ENCODE data around the gene KLKB1. TPM values are rescaled to one million over a fixed set of nuclear protein-coding genes. Genes with fewer than 3 reads are reported as not detected.

Gene KLKB1
- total and polyA plus RNA-seq, 2 donors, result 0.33 to 2.3 TPM

- H3K27me3 ChIP-seq (ENCODE audit: control insufficient read depth in 2 of 2, insufficient read depth in 1 of 2, low read length in 1 of 2), result no peaks in the 10 kb centered on the region
- H3K9me3 ChIP-seq (ENCODE audit: control insufficient read depth in 2 of 2, insufficient read depth in 1 of 2, low read length in 1 of 2), result no peaks in the 10 kb centered on the region
- 96% methylated on average over 6 of the region's 6 CpGs for WGBS
These were observed 26.8 kb upstream of the KLKB1 start for GRCh38 chr4:186200516-186200915.

GRCh38 chr4:186201010-186201409 is 26.3 kb upstream of the KLKB1 start:
- Histone ChIP-seq H3K4me1 (ENCODE audit: control insufficient read depth in 2 of 2, insufficient read depth in 2 of 2, low read length in 2 of 2) (peaks cover 0 to 4% of the 10 kb centered on the region in 2 donors), H3K9me3 (ENCODE audit: control insufficient read depth in 2 of 2, insufficient read depth in 1 of 2, low read length in 1 of 2) (no peaks in the 10 kb centered on the region), H3K27me3 (ENCODE audit: control insufficient read depth in 2 of 2, insufficient read depth in 1 of 2, low read length in 1 of 2) (no peaks in the 10 kb centered on the region), H3K4me3 (ENCODE audit: low read length in 2 of 2) (no peak overlapping the region), H3K27ac (ENCODE audit: low read depth in 1 of 2, low read length in 1 of 2) (no peak overlapping the region), H3K36me3 (ENCODE audit: control insufficient read depth in 2 of 2, insufficient read depth in 2 of 2, low read length in 1 of 2) (peaks cover 0 to 4% of the 10 kb centered on the region in 2 donors)
- no peak for DNase-seq (ENCODE audit: low read depth in 6 of 9, low spot score in 9 of 9)
- WGBS, result 96% methylated on average over 7 of the region's 7 CpGs

More at GRCh38 chr4:186200516-186200915, 26.8 kb upstream of the KLKB1 start:
- H3K4me1 ChIP-seq (ENCODE audit: control insufficient read depth in 2 of 2, insufficient read depth in 2 of 2, low read length in 2 of 2), result peaks cover 0 to 4% of the 10 kb centered on the region in 2 donors
- H3K27ac ChIP-seq (ENCODE audit: low read depth in 1 of 2, low read length in 1 of 2), result no peak overlapping the region
- H3K36me3 ChIP-seq (ENCODE audit: control insufficient read depth in 2 of 2, insufficient read depth in 2 of 2, low read length in 1 of 2), result peaks cover 0 to 4% of the 10 kb centered on the region in 2 donors
- no peak for DNase-seq (ENCODE audit: low read depth in 6 of 9, low spot score in 9 of 9)
- no peak overlapping the region for H3K4me3 ChIP-seq (ENCODE audit: low read length in 2 of 2)

- no peak overlapping the region for H3K4me3 ChIP-seq (ENCODE audit: low read length in 2 of 2)
- peaks cover 0 to 4% of the 10 kb centered on the region in 2 donors for H3K36me3 ChIP-seq (ENCODE audit: control insufficient read depth in 2 of 2, insufficient read depth in 2 of 2, low read length in 1 of 2)
- no peak overlapping the region for H3K27ac ChIP-seq (ENCODE audit: low read depth in 1 of 2, low read length in 1 of 2)
- H3K27me3 ChIP-seq (ENCODE audit: control insufficient read depth in 2 of 2, insufficient read depth in 1 of 2, low read length in 1 of 2), result no peaks in the 10 kb centered on the region
- WGBS, result 47% methylated on average over 9 of the region's 9 CpGs
- peaks cover 0 to 4% of the 10 kb centered on the region in 2 donors for H3K4me1 ChIP-seq (ENCODE audit: control insufficient read depth in 2 of 2, insufficient read depth in 2 of 2, low read length in 2 of 2)
- H3K9me3 ChIP-seq (ENCODE audit: control insufficient read depth in 2 of 2, insufficient read depth in 1 of 2, low read length in 1 of 2), result no peaks in the 10 kb centered on the region
- DNase-seq (ENCODE audit: low read depth in 6 of 9, low spot score in 9 of 9), result peak in 2 of 9 donors; percentile 21 to 39
These were observed 25.6 kb upstream of the KLKB1 start for GRCh38 chr4:186201535-186202230.

GRCh38 chr4:186202490-186203140 is 24.7 kb upstream of the KLKB1 start:
- Histone ChIP-seq H3K36me3 (ENCODE audit: control insufficient read depth in 2 of 2, insufficient read depth in 2 of 2, low read length in 1 of 2) (no peaks in the 10 kb centered on the region), H3K27ac (ENCODE audit: low read depth in 1 of 2, low read length in 1 of 2) (no peak overlapping the region), H3K4me1 (ENCODE audit: control insufficient read depth in 2 of 2, insufficient read depth in 2 of 2, low read length in 2 of 2) (peaks cover 0 to 4% of the 10 kb centered on the region in 2 donors), H3K27me3 (ENCODE audit: control insufficient read depth in 2 of 2, insufficient read depth in 1 of 2, low read length in 1 of 2) (no peaks in the 10 kb centered on the region), H3K4me3 (ENCODE audit: low read length in 2 of 2) (no peak overlapping the region), H3K9me3 (ENCODE audit: control insufficient read depth in 2 of 2, insufficient read depth in 1 of 2, low read length in 1 of 2) (no peaks in the 10 kb centered on the region)
- DNase-seq (ENCODE audit: low read depth in 6 of 9, low spot score in 9 of 9), result no peak
- WGBS, result 92% methylated on average over 8 of the region's 8 CpGs

GRCh38 chr4:186203406-186203805 is 23.9 kb upstream of the KLKB1 start:
- no peak for DNase-seq (ENCODE audit: low read depth in 6 of 9, low spot score in 9 of 9)

GRCh38 chr4:186204103-186204559 is 23.2 kb upstream of the KLKB1 start:
- H3K4me3 ChIP-seq (ENCODE audit: low read length in 2 of 2), result peak overlapping the region; percentile 41 to 45
- H3K9me3 ChIP-seq (ENCODE audit: control insufficient read depth in 2 of 2, insufficient read depth in 1 of 2, low read length in 1 of 2), result peaks cover 1 to 2% of the 10 kb centered on the region in 2 donors
- H3K36me3 ChIP-seq (ENCODE audit: control insufficient read depth in 2 of 2, insufficient read depth in 2 of 2, low read length in 1 of 2), result peaks cover 4 to 5% of the 10 kb centered on the region in 2 donors
- DNase-seq (ENCODE audit: low read depth in 6 of 9, low spot score in 9 of 9), result no peak
- peak overlapping the region; percentile 81 to 84 for H3K27ac ChIP-seq (ENCODE audit: low read depth in 1 of 2, low read length in 1 of 2)
- WGBS, result 50% methylated on average over 45 of the region's 45 CpGs
- H3K4me1 ChIP-seq (ENCODE audit: control insufficient read depth in 2 of 2, insufficient read depth in 2 of 2, low read length in 2 of 2), result peaks cover 0 to 4% of the 10 kb centered on the region in 2 donors
- H3K27me3 ChIP-seq (ENCODE audit: control insufficient read depth in 2 of 2, insufficient read depth in 1 of 2, low read length in 1 of 2), result no peaks in the 10 kb centered on the region

More at GRCh38 chr4:186203406-186203805, 23.9 kb upstream of the KLKB1 start:
- H3K4me1 ChIP-seq (ENCODE audit: control insufficient read depth in 2 of 2, insufficient read depth in 2 of 2, low read length in 2 of 2), result peaks cover 0 to 4% of the 10 kb centered on the region in 2 donors
- H3K36me3 ChIP-seq (ENCODE audit: control insufficient read depth in 2 of 2, insufficient read depth in 2 of 2, low read length in 1 of 2), result no peaks in the 10 kb centered on the region
- H3K9me3 ChIP-seq (ENCODE audit: control insufficient read depth in 2 of 2, insufficient read depth in 1 of 2, low read length in 1 of 2), result no peaks in the 10 kb centered on the region
- WGBS, result 71% methylated on average over 12 of the region's 12 CpGs
- H3K4me3 ChIP-seq (ENCODE audit: low read length in 2 of 2), result no peak overlapping the region
- H3K27ac ChIP-seq (ENCODE audit: low read depth in 1 of 2, low read length in 1 of 2), result peak overlapping the region; percentile 47 to 84
- no peaks in the 10 kb centered on the region for H3K27me3 ChIP-seq (ENCODE audit: control insufficient read depth in 2 of 2, insufficient read depth in 1 of 2, low read length in 1 of 2)

- H3K36me3 ChIP-seq (ENCODE audit: control insufficient read depth in 2 of 2, insufficient read depth in 2 of 2, low read length in 1 of 2), result peaks cover 5 to 10% of the 10 kb centered on the region in 2 donors
- no peaks in the 10 kb centered on the region for H3K27me3 ChIP-seq (ENCODE audit: control insufficient read depth in 2 of 2, insufficient read depth in 1 of 2, low read length in 1 of 2)
- no peak for DNase-seq (ENCODE audit: low read depth in 6 of 9, low spot score in 9 of 9)
- peak overlapping the region; percentile 41 to 45 for H3K4me3 ChIP-seq (ENCODE audit: low read length in 2 of 2)
- H3K9me3 ChIP-seq (ENCODE audit: control insufficient read depth in 2 of 2, insufficient read depth in 1 of 2, low read length in 1 of 2), result peaks cover 1 to 3% of the 10 kb centered on the region in 2 donors
- peaks cover 0 to 4% of the 10 kb centered on the region in 2 donors for H3K4me1 ChIP-seq (ENCODE audit: control insufficient read depth in 2 of 2, insufficient read depth in 2 of 2, low read length in 2 of 2)
- WGBS, result 81% methylated on average over 13 of the region's 13 CpGs
- peak overlapping the region in 1 of 2 donors; percentile 84 for H3K27ac ChIP-seq (ENCODE audit: low read depth in 1 of 2, low read length in 1 of 2)
These were observed 22.6 kb upstream of the KLKB1 start for GRCh38 chr4:186204686-186205085.

- Histone ChIP-seq H3K9me3 (ENCODE audit: control insufficient read depth in 2 of 2, insufficient read depth in 1 of 2, low read length in 1 of 2) (peaks cover 1 to 3% of the 10 kb centered on the region in 2 donors), H3K4me1 (ENCODE audit: control insufficient read depth in 2 of 2, insufficient read depth in 2 of 2, low read length in 2 of 2) (peaks cover 0 to 4% of the 10 kb centered on the region in 2 donors), H3K27me3 (ENCODE audit: control insufficient read depth in 2 of 2, insufficient read depth in 1 of 2, low read length in 1 of 2) (no peaks in the 10 kb centered on the region), H3K27ac (ENCODE audit: low read depth in 1 of 2, low read length in 1 of 2) (no peak overlapping the region), H3K36me3 (ENCODE audit: control insufficient read depth in 2 of 2, insufficient read depth in 2 of 2, low read length in 1 of 2) (peaks cover 9 to 10% of the 10 kb centered on the region in 2 donors), H3K4me3 (ENCODE audit: low read length in 2 of 2) (no peak overlapping the region)
- DNase-seq (ENCODE audit: low read depth in 6 of 9, low spot score in 9 of 9), result no peak
- WGBS, result 94% methylated on average over 8 of the region's 8 CpGs
These were observed 22.2 kb upstream of the KLKB1 start for GRCh38 chr4:186205156-186205555.

- H3K27me3 ChIP-seq (ENCODE audit: control insufficient read depth in 2 of 2, insufficient read depth in 1 of 2, low read length in 1 of 2), result no peaks in the 10 kb centered on the region
- peak in 1 of 9 donors; percentile 10 for DNase-seq (ENCODE audit: low read depth in 6 of 9, low spot score in 9 of 9)
- WGBS, result 82% methylated on average over 8 of the region's 8 CpGs
- H3K27ac ChIP-seq (ENCODE audit: low read depth in 1 of 2, low read length in 1 of 2), result no peak overlapping the region
- H3K36me3 ChIP-seq (ENCODE audit: control insufficient read depth in 2 of 2, insufficient read depth in 2 of 2, low read length in 1 of 2), result no peaks in the 10 kb centered on the region
- H3K4me3 ChIP-seq (ENCODE audit: low read length in 2 of 2), result no peak overlapping the region
- no peaks in the 10 kb centered on the region for H3K9me3 ChIP-seq (ENCODE audit: control insufficient read depth in 2 of 2, insufficient read depth in 1 of 2, low read length in 1 of 2)
- H3K4me1 ChIP-seq (ENCODE audit: control insufficient read depth in 2 of 2, insufficient read depth in 2 of 2, low read length in 2 of 2), result no peaks in the 10 kb centered on the region
These were observed 10.8 kb upstream of the KLKB1 start for GRCh38 chr4:186216465-186217024.

Data from thymus (tissue), 11 donors.